Measurements from ENCODE around the gene NEMP1.

The NEMP1 gene

DNA sequence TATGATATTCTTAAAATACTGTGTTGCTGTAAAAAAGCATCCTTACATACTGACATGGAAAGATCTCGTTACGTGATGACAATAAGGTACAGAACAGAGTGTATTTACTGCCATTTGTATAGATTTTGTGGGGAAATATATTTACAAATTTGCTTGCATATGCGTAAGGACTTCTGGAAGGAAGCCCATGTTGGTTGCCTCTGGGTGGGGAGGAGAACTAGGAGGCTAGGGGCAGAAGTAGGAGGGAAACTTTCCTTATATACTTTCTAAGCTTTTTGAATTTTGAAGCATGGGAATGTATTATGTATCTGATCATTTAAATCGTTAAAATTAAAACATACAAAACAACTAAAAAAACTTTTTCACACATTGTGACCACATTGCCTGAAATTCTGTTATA is 38.4 kb downstream of the NEMP1 start:
- no peaks in the 10 kb centered on the region for H3K4me1 ChIP-seq (ENCODE audit: control insufficient read depth in 1 of 2, insufficient read depth in 1 of 2, low read depth in 1 of 2, low read length in 1 of 2)
- H3K27ac ChIP-seq, result no peak overlapping the region
- H3K9me3 ChIP-seq, result no peaks in the 10 kb centered on the region
- H3K36me3 ChIP-seq, result no peaks in the 10 kb centered on the region
- TF ChIP-seq, protein P1, sequence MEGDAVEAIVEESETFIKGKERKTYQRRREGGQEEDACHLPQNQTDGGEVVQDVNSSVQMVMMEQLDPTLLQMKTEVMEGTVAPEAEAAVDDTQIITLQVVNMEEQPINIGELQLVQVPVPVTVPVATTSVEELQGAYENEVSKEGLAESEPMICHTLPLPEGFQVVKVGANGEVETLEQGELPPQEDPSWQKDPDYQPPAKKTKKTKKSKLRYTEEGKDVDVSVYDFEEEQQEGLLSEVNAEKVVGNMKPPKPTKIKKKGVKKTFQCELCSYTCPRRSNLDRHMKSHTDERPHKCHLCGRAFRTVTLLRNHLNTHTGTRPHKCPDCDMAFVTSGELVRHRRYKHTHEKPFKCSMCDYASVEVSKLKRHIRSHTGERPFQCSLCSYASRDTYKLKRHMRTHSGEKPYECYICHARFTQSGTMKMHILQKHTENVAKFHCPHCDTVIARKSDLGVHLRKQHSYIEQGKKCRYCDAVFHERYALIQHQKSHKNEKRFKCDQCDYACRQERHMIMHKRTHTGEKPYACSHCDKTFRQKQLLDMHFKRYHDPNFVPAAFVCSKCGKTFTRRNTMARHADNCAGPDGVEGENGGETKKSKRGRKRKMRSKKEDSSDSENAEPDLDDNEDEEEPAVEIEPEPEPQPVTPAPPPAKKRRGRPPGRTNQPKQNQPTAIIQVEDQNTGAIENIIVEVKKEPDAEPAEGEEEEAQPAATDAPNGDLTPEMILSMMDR (IDR thresholded peaks at IDR 0.05), result no peak
- H3K4me3 ChIP-seq (ENCODE audit: low read depth in 1 of 2, low read length in 1 of 2), result no peak overlapping the region
- H3K27me3 ChIP-seq, result no peaks in the 10 kb centered on the region

- H3K4me3 ChIP-seq (ENCODE audit: low read depth in 1 of 2, low read length in 1 of 2), result no peak overlapping the region
- no peaks in the 10 kb centered on the region for H3K9me3 ChIP-seq
- no peaks in the 10 kb centered on the region for H3K36me3 ChIP-seq
- TF ChIP-seq, protein P1 (IDR thresholded peaks at IDR 0.05), result no peak
- no peaks in the 10 kb centered on the region for H3K27me3 ChIP-seq
- H3K4me1 ChIP-seq (ENCODE audit: control insufficient read depth in 1 of 2, insufficient read depth in 1 of 2, low read depth in 1 of 2, low read length in 1 of 2), result no peaks in the 10 kb centered on the region
- no peak overlapping the region for H3K27ac ChIP-seq
These were observed 39.4 kb downstream of the NEMP1 start for GRCh38 chr12:57039016-57039798.

DNA sequence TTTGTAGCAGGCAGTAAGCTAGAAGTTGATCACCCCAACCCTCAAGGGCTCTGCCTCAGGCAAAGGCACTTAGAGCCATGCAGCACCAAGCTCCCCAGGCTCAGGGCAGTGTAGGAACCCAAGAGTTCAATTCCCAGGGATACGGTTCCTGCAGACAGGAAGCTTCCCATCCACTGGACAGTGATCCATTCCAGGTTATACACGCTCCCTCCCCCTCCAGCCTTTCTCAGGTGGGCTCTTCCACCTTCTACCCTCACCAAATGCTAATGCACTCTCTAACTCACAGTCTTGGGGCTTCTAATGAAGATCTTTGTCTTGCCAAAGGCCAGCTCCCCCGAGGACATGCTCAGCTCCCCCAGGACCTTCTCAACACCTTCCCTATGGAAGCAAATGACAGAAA is 41.3 kb downstream of the NEMP1 start:
- Histone ChIP-seq H3K36me3 (no peaks in the 10 kb centered on the region), H3K4me3 (ENCODE audit: low read depth in 1 of 2, low read length in 1 of 2) (no peak overlapping the region), H3K27ac (no peak overlapping the region), H3K9me3 (no peaks in the 10 kb centered on the region), H3K27me3 (no peaks in the 10 kb centered on the region), H3K4me1 (ENCODE audit: control insufficient read depth in 1 of 2, insufficient read depth in 1 of 2, low read depth in 1 of 2, low read length in 1 of 2) (no peaks in the 10 kb centered on the region)
- TF ChIP-seq, protein P1 (IDR thresholded peaks at IDR 0.05), result no peak

DNA sequence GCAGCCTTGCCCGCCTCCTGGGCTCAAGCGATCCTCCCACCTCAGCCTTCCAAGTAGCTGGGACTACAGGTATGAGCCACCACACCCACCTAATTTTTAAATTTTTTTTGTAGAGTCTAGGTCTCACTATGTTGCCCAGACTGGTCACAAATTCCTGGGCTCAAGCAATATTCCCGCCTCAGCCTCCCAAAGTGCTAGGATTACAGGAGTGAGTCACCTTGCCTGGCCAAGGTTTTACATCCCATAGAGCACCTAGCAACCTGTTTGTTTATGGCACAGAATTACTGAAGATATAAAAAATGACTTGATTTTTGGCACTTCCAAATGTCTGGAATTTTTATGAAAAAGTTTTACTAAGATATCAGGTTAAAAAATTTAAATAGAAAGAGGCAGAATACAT is 45.2 kb downstream of the NEMP1 start:
- Histone ChIP-seq H3K27ac (no peak overlapping the region), H3K27me3 (no peaks in the 10 kb centered on the region), H3K4me3 (ENCODE audit: low read depth in 1 of 2, low read length in 1 of 2) (no peak overlapping the region), H3K4me1 (ENCODE audit: control insufficient read depth in 1 of 2, insufficient read depth in 1 of 2, low read depth in 1 of 2, low read length in 1 of 2) (peaks cover 0 to 6% of the 10 kb centered on the region in 2 experiments), H3K36me3 (no peaks in the 10 kb centered on the region), H3K9me3 (no peaks in the 10 kb centered on the region)
- TF ChIP-seq, protein P1 (IDR thresholded peaks at IDR 0.05), result no peak

- TF ChIP-seq, protein P1 (IDR thresholded peaks at IDR 0.05), result no peak
- Histone ChIP-seq H3K4me1 (ENCODE audit: control insufficient read depth in 1 of 2, insufficient read depth in 1 of 2, low read depth in 1 of 2, low read length in 1 of 2) (peaks cover 0 to 6% of the 10 kb centered on the region in 2 experiments), H3K9me3 (no peaks in the 10 kb centered on the region)
These were observed 46.8 kb downstream of the NEMP1 start for GRCh38 chr12:57031789-57032188.

More at GRCh38 chr12:57031789-57032188, 46.8 kb downstream of the NEMP1 start:
- no peak overlapping the region for H3K27ac ChIP-seq
- H3K27me3 ChIP-seq, result peaks cover 5% of the 10 kb centered on the region
- H3K4me3 ChIP-seq (ENCODE audit: low read depth in 1 of 2, low read length in 1 of 2), result no peak overlapping the region
- no peaks in the 10 kb centered on the region for H3K36me3 ChIP-seq

Measured in neutrophil (primary cell).